A549 (cell line): ENCODE data around the gene NSMF. TPM values are rescaled to one million over a fixed set of nuclear protein-coding genes. Genes with fewer than 3 reads are reported as not detected.

Source experiments
- ATAC-seq, 2 experiments: fragments of 200-7000 bp in 1 of 2; fragments of >200 bp in 1 of 2; cut with Nextera tagmentation in 1 of 2; cut with Tn5 transposase in 1 of 2; 3 replicates each; pipeline versions ENCODE4 v1.8.0 to v1.9.1; 2018 to 2020; ENCODE audit warnings: mild to moderate bottlenecking in 1 of 2, moderate library complexity in 1 of 2
- CTCF ChIA-PET: fragments of 300-600 bp; sonication (Branson Sonifier 250); formaldehyde crosslinking; extraction: SDS; loops from one replicate; lab custom pipeline; 2021; ENCODE audit warnings: antibody characterized with exemption, inconsistent platforms; lab: Yijun Ruan, JAX
- POLR2A ChIA-PET: fragments of 350-600 bp; formaldehyde crosslinking; extraction: SDS; loops from one replicate; lab custom pipeline; 2021; ENCODE audit warnings: antibody characterized with exemption, inconsistent platforms; lab: Yijun Ruan, JAX
- DNase-seq, 2 experiments: peaks; one replicate each; pipeline versions ENCODE4 v3.0.0 to v3.0.0-alpha.2; 2011 to 2016; ENCODE audit warnings: low read depth in 1 of 2, low spot score in 1 of 2
- FAIRE-seq: peaks from 2 replicates; lab custom pipeline; 2011; peaks lifted over from hg19 to GRCh38; lab: Jason Lieb, UNC
- H3K27ac ChIP-seq, 2 experiments: fragments of >200 bp; sonication (Bioruptor Twin); formaldehyde crosslinking; 3 replicates each; pipeline ENCODE4 v1.5.1; 2016 to 2017
- H3K4me1 ChIP-seq: fragments of >200 bp; sonication (Bioruptor Twin); formaldehyde crosslinking; 3 replicates; pipeline ENCODE4 v1.6.1; 2016
- H3K4me2 ChIP-seq: fragments of >200 bp; sonication (Bioruptor Twin); formaldehyde crosslinking; 3 replicates; pipeline ENCODE4 v1.6.1; 2016
- H3K4me3 ChIP-seq: fragments of >200 bp; sonication (Bioruptor Twin); formaldehyde crosslinking; 3 replicates; pipeline ENCODE4 v1.5.1; 2016
- H3K9me3 ChIP-seq: fragments of >200 bp; sonication (Bioruptor Twin); formaldehyde crosslinking; 3 replicates; pipeline ENCODE4 v1.6.1; 2016
- BHLHE40 ChIP-seq: IDR thresholded peaks from 2 replicates; pipeline ENCODE4 v1.6.1; 2012; ENCODE audit warnings: low read depth, low read length, inconsistent platforms
- CEBPB ChIP-seq, 2 experiments: fragments of >200 bp in 1 of 2; sonication (Bioruptor Twin) in 1 of 2; formaldehyde crosslinking in 1 of 2; IDR thresholded peaks; 2 replicates each; pipeline ENCODE4 v1.6.1; 2012 to 2016
- CHD2 ChIP-seq: fragments of 150-350 bp; IDR thresholded peaks from 2 replicates; pipeline ENCODE4 v1.6.1; 2014; ENCODE audit warnings: low read length; ENCODE audit not compliant: partially characterized antibody
- CHD4 ChIP-seq: fragments of 200-600 bp; sonication (generic); IDR thresholded peaks from 2 replicates; pipeline ENCODE4 v1.6.1; 2016; ENCODE audit warnings: antibody characterized with exemption, mild to moderate bottlenecking, borderline replicate concordance
- FOSB ChIP-seq: fragments of 250-450 bp; sonication (Bioruptor Pico); IDR thresholded peaks from 2 replicates; pipeline ENCODE4 v1.5.0; 2020; ENCODE audit warnings: mild to moderate bottlenecking, moderate library complexity
- FOXS1 ChIP-seq: fragments of 250-450 bp; sonication (Bioruptor Pico); IDR thresholded peaks from 2 replicates; pipeline ENCODE4 v1.5.0; 2020; ENCODE audit warnings: mild to moderate bottlenecking, moderate library complexity
- HOXB5 ChIP-seq: fragments of 250-450 bp; sonication (Bioruptor Pico); IDR thresholded peaks from 2 replicates; pipeline ENCODE4 v1.5.0; 2020; ENCODE audit warnings: mild to moderate bottlenecking, moderate library complexity
- JUN ChIP-seq, 2 experiments: fragments of >200 bp; sonication (Bioruptor Twin); formaldehyde crosslinking; IDR thresholded peaks; 2 replicates in 1 of 2; 3 replicates in 1 of 2; pipeline ENCODE4 v1.6.1; 2016 to 2017
- JUNB ChIP-seq: fragments of >200 bp; sonication (Bioruptor Twin); formaldehyde crosslinking; IDR thresholded peaks from 2 replicates; pipeline ENCODE4 v1.6.1; 2016
- KDM5A ChIP-seq: fragments of 200-600 bp; sonication (generic); IDR thresholded peaks from 2 replicates; pipeline ENCODE4 v1.6.1; 2016; ENCODE audit warnings: antibody characterized with exemption, mild to moderate bottlenecking
- NPAS2 ChIP-seq: fragments of 250-450 bp; sonication (Bioruptor Pico); IDR thresholded peaks from 2 replicates; pipeline ENCODE4 v1.8.0; 2022; ENCODE audit warnings: mild to moderate bottlenecking, moderate library complexity, borderline replicate concordance
- NR3C1 ChIP-seq: fragments of >200 bp; sonication (Bioruptor Twin); formaldehyde crosslinking; IDR thresholded peaks from 3 replicates; pipeline ENCODE4 v1.6.1; 2017
- RARB ChIP-seq: fragments of 250-450 bp; sonication (Bioruptor Pico); IDR thresholded peaks from 2 replicates; pipeline ENCODE4 v1.8.0; 2021; ENCODE audit warnings: mild to moderate bottlenecking, moderate library complexity
- RCOR1 ChIP-seq: fragments of 150-350 bp; IDR thresholded peaks from 2 replicates; pipeline ENCODE4 v1.6.1; 2014; ENCODE audit warnings: antibody characterized with exemption, low read length, low read depth
- RFX5 ChIP-seq: fragments of 450-650 bp; IDR thresholded peaks from 2 replicates; pipeline ENCODE4 v1.7.1; 2014; ENCODE audit warnings: antibody characterized with exemption, mild to moderate bottlenecking, moderate library complexity
- RNF2 ChIP-seq: fragments of 200-600 bp; sonication (generic); IDR thresholded peaks from 2 replicates; pipeline ENCODE4 v1.6.1; 2016; ENCODE audit warnings: low read depth, mild to moderate bottlenecking, antibody characterized with exemption, moderate library complexity, borderline replicate concordance
- SMC3 ChIP-seq: fragments of >200 bp; sonication (Bioruptor Twin); formaldehyde crosslinking; IDR thresholded peaks from 3 replicates; pipeline ENCODE4 v1.6.1; 2018; ENCODE audit warnings: inconsistent platforms
- TFCP2L1 ChIP-seq: fragments of 250-450 bp; sonication (Bioruptor Pico); IDR thresholded peaks from 2 replicates; pipeline ENCODE4 v1.5.0; 2021; ENCODE audit warnings: mild to moderate bottlenecking
- WGBS: methylation state at CpG from one replicate; pipeline ENCODE4 v1.1.6; 2017; ENCODE audit errors: missing lambda C conversion rate; 5-methylcytosine and 5-hydroxymethylcytosine counted together
- polyA plus RNA-seq, 4 experiments: library from polyadenylated mRNA; depleted of rRNA in 3 of 4; stranded (reverse); fragments of >200 nt; fragmentation: RNase III in 1 of 4; extraction: RNeasy Plus Mini Kit Qiagen cat#74134 plus additional on column Dnase treatment in 1 of 4; gene quantifications; 2 replicates in 3 of 4; 3 replicates in 1 of 4; pipeline ENCODE4 v1.2.3, GENCODE V29; 2011 to 2017
- TF ChIP-seq, protein P1 (sequence below): fragments of 150-350 bp; IDR thresholded peaks from 2 replicates; pipeline ENCODE4 v1.6.1; 2014; ENCODE audit warnings: low read depth, mild to moderate bottlenecking, low read length
- TF ChIP-seq, protein P2 (sequence below): IDR thresholded peaks from 2 replicates; pipeline ENCODE4 v1.6.1; 2012

Gene NSMF
- polyA plus RNA-seq, 2 of the 4 experiments (the other 2 are of a cell fraction) = 16.0 to 29.2 TPM

DNA sequence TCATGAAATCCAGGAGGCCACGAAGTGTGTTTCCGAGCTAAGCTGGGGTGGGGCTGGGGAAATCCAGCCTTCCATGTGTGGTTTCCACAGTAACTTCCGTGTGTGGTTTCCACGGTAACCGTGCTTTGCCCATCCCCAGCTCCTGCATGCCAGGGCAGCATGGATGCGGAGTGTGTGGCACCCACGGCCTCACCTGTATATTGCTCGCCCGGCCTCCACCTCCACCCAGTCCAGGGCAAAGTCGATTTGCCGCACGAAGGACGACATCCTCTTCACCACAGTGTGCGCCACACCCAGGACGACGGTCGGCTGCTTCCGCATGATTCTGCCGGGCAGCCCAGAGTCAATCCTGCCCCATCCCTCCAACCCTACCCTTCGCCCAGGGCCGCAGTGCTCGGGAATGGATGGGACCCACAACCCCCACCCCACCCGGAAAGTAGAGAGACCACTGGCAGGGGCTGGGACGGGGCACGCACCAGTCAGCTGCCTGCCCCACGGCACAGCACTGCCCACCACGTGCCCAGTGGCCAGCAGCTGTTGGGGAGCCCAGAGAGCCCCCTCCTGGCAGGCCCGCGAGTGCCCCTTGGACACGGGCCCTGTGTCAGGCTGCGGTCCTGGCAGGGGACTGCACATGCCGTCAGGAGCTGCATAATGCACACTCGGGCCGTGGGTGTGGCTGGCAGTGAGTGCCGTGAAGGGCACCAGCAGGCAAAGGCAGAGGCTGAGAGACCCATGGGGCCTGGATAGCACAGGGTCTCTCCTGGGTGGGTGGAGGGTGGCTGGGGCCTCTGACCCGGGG, 39.0 kb upstream of the NSMF start:
- no peaks in the 10 kb centered on the region for H3K9me3 ChIP-seq
- H3K4me2 ChIP-seq = no peak overlapping the region
- TF ChIP-seq RCOR1 = no peak
- TF ChIP-seq BHLHE40 = no peak
- no peak for TF ChIP-seq RNF2
- TF ChIP-seq JUN (IDR thresholded peaks at IDR 0.05) = no peak
- FAIRE-seq = no peak
- CTCF ChIA-PET = interaction anchor here (1.2 kb wide), 1 partner anchor 12 kb away, joined by 4 read pairs; no protein-coding TSS in a partner anchor
- H3K4me3 ChIP-seq = no peak overlapping the region
- H3K27ac ChIP-seq = no peak overlapping the region
- POLR2A ChIA-PET = no interaction called here
- ATAC-seq = no peak
- H3K4me1 ChIP-seq = peaks cover 5% of the 10 kb centered on the region; the same call in 2 of the 3 replicates
- 84% methylated on average over 27 of the region's 36 CpGs for WGBS
- no peak for DNase-seq

DNA sequence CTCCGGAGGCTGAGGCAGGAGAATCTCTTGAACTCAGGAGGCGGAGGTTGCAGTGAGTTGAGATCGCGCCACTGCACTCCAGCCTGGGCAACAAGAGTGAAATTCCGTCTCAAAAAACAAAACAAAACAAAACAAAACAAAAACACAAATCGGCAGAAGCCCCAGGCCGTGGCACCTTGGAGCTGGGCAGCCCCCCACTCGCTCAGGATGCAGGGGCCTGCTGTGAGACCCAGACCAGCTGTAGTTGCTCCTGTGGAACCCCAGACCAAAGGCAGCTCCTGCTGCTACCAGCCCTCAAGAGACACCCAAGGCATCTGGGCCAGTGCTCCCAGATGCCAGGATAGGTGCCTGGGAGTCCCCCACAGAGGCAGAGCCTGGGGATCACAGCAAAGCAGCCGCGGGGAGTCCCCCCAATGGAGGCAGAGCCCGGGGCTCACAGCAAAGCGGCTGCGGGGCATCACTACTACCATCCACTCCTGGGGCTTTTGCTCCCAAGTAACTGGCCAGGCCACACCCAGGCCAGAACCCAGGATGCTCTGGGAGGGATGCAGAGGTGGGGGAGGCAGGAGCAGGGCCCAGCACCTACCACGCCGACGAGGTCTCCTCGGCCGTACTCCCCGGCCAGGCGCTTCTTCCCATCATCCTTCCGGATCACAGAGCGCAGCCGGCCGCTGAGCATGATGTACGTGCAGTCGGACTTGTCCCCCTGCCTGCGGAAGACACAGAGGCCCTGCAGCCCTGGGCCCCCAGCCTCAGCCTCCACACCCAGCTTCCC, 37.7 kb upstream of the NSMF start:
- Histone ChIP-seq H3K4me1 (no peaks in the 10 kb centered on the region), H3K4me2 (no peak overlapping the region), H3K27ac (no peak overlapping the region), H3K9me3 (no peaks in the 10 kb centered on the region), H3K4me3 (no peak overlapping the region)
- no peak for ATAC-seq
- 84% methylated on average over 25 of the region's 27 CpGs for WGBS
- no peak for DNase-seq
- POLR2A ChIA-PET = interaction anchor here (0.7 kb wide), 1 partner anchor 55 kb away, joined by 3 read pairs; no protein-coding TSS in a partner anchor
- CTCF ChIA-PET = interaction anchor here (0.6 to 1.2 kb wide), 3 partner anchors 10 to 31 kb away, joined by 3 to 4 read pairs (median 3); no protein-coding TSS in a partner anchor
- TF ChIP-seq JUN (IDR thresholded peaks at IDR 0.05) = no peak
- no peak for TF ChIP-seq CHD4
- TF ChIP-seq, protein P1, sequence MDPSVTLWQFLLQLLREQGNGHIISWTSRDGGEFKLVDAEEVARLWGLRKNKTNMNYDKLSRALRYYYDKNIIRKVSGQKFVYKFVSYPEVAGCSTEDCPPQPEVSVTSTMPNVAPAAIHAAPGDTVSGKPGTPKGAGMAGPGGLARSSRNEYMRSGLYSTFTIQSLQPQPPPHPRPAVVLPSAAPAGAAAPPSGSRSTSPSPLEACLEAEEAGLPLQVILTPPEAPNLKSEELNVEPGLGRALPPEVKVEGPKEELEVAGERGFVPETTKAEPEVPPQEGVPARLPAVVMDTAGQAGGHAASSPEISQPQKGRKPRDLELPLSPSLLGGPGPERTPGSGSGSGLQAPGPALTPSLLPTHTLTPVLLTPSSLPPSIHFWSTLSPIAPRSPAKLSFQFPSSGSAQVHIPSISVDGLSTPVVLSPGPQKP = no peak
- no peak for TF ChIP-seq SMC3
- TF ChIP-seq CEBPB (IDR thresholded peaks at IDR 0.05) = no peak
- TF ChIP-seq KDM5A = no peak
- TF ChIP-seq NPAS2 (CRISPR knock-in tag) = no peak
- TF ChIP-seq TFCP2L1 = no peak
- TF ChIP-seq HOXB5 (CRISPR knock-in tag) = no peak
- TF ChIP-seq NR3C1 = no peak
- no peak for TF ChIP-seq FOSB (CRISPR knock-in tag)
- TF ChIP-seq JUNB = no peak
- no peak for TF ChIP-seq CHD2
- FAIRE-seq = no peak

DNA sequence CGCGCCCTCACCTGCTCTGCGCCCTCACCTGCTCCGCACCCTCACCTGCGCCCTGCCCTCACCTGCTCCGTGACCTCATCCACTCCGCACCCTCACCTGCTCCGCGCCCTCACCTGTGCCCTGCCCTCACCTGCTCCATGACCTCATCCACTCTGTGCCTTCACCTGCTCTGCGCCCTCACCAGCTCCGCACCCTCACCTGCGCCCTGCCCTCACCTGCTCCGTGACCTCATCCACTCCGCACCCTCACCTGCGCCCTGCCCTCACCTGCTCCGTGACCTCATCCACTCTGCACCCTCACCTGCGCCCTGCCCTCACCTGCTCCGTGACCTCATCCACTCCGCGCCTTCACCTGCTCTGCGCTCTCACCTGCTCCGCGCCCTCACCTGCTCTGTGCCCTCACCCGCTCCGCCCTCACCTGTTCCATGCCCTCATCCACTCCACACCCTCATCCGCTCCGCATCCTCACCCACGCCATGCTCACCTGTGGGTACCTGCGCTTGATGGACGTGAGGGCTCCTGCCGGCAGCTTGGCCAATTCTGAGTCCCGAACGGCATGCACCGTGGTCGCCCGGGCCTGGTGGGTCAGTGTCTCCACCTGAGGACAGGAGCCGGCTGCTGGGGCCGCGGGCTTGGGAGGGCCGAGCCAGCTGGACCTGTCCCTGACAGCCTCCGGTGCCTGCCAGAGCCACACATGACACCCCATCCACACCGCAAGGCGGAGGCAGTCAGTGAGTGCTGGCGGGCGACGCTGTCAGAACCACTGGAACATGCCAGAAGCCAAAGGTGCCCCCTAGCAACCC, 35.6 kb upstream of the NSMF start:
- Histone ChIP-seq H3K4me2 (no peak overlapping the region), H3K27ac (no peak overlapping the region), H3K4me3 (no peak overlapping the region), H3K9me3 (no peaks in the 10 kb centered on the region), H3K4me1 (no peaks in the 10 kb centered on the region)
- no peak for FAIRE-seq
- no peak for ATAC-seq
- 96% methylated on average over 37 of the region's 46 CpGs for WGBS
- TF ChIP-seq RFX5 (no peak), FOXS1 (CRISPR knock-in tag) (no peak), CHD4 (no peak), RARB (CRISPR knock-in tag) (no peak)
- TF ChIP-seq, protein P2, sequence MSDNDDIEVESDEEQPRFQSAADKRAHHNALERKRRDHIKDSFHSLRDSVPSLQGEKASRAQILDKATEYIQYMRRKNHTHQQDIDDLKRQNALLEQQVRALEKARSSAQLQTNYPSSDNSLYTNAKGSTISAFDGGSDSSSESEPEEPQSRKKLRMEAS = no peak
- DNase-seq = no peak
- CTCF ChIA-PET = no interaction called here
- POLR2A ChIA-PET = no interaction called here
